ENCODE results near the gene SMIM43. TPM values are rescaled to one million over a fixed set of nuclear protein-coding genes. Genes with fewer than 3 reads are reported as not detected.

SMIM43 gene
- total and polyA plus RNA-seq, 9 of the 15 experiments (the other 6 are each of a cell fraction or from before 2014, with no cell fraction given): not detected

- ATAC-seq: no peak
- no peak overlapping the region for H3K4me3 ChIP-seq
- no TSS peak for BruUV-seq (replicated peaks)
- no peaks in the 10 kb centered on the region for H3K9me3 ChIP-seq (replicated peaks; ENCODE audit: control insufficient read depth, insufficient read depth, low read depth, low read length)
- peaks cover 0 to 12% of the 10 kb centered on the region in 2 experiments for H3K27me3 ChIP-seq (ENCODE audit: control insufficient read depth in 2 of 2, insufficient read depth in 2 of 2, low read length in 2 of 2)
- no peak overlapping the region for H2AFZ ChIP-seq (ENCODE audit: low read depth, low read length)
- no peaks in the 10 kb centered on the region for H4K20me1 ChIP-seq (replicated peaks; ENCODE audit: control insufficient read depth, insufficient read depth, low read length)
- H3K79me2 ChIP-seq (ENCODE audit: control insufficient read depth, insufficient read depth, low read length): no peaks in the 10 kb centered on the region
- FAIRE-seq: no peak
- in situ Hi-C loops (cut with MboI) (loop anchor here (5.0 to 10.0 kb wide), 2 partner anchors 253 to 366 kb away; no protein-coding TSS in a partner anchor), intact Hi-C loops (cut with micrococcal nuclease) (loop anchor here (2.0 to 10.0 kb wide), 4 partner anchors 253 to 1583 kb away; no protein-coding TSS in a partner anchor)
- no peak overlapping the region for H3K27ac ChIP-seq (ENCODE audit: extremely low read depth, low read depth, low read length)
- DNase-seq (ENCODE audit: extremely low read depth in 1 of 4, low spot score in 3 of 4): no peak
- WGBS (ENCODE audit: insufficient coverage, low coverage, missing lambda C conversion rate): 13% methylated on average over 10 of the region's 10 CpGs
- ChIA-PET POLR2A (no interaction called here), CTCF (ENCODE audit: low intra/inter-chr PET ratio) (interaction anchor here (1.8 kb wide), 1 partner anchor 41 kb away, joined by 7 read pairs; the partner anchor contains the start of gene ANXA5)
- no peak overlapping the region for H3K4me2 ChIP-seq (ENCODE audit: insufficient read depth, low read length)
- TF ChIP-seq XRCC5 (IDR thresholded peaks at IDR 0.05; ENCODE audit: low read depth, low read length): no peak
- no peak for TF ChIP-seq MEF2D (tag; conservative IDR thresholded peaks at IDR 0.05; ENCODE audit: low read depth)
- TF ChIP-seq ZNF280B (CRISPR knock-in tag; IDR thresholded peaks at IDR 0.05): no peak
- TF ChIP-seq KHSRP (IDR thresholded peaks at IDR 0.05): no peak
- no peak for TF ChIP-seq U2AF1 (optimal IDR thresholded peaks at IDR 0.05; ENCODE audit: low read depth, low read length)
- no peak for TF ChIP-seq ZNF583 (CRISPR knock-in tag; IDR thresholded peaks at IDR 0.05)
- TF ChIP-seq RAD21 (CRISPR knock-in tag; conservative IDR thresholded peaks at IDR 0.05 in 1 of 2, IDR thresholded peaks at IDR 0.05 in 1 of 2): no peak
- TF ChIP-seq ZZZ3 (IDR thresholded peaks at IDR 0.05): no peak
- no peak for TF ChIP-seq POLR2AphosphoS5 (IDR thresholded peaks at IDR 0.05; ENCODE audit: control insufficient read depth, insufficient read depth, low read depth, low read length)
- no peak for TF ChIP-seq SRSF1 (IDR thresholded peaks at IDR 0.05; ENCODE audit: low read depth, low read length)
- no peak for TF ChIP-seq ESRRA (IDR thresholded peaks at IDR 0.05; ENCODE audit: borderline replicate concordance, low read depth)
- no peak for TF ChIP-seq NFATC3 (IDR thresholded peaks at IDR 0.05)
- TF ChIP-seq THAP7 (CRISPR knock-in tag; IDR thresholded peaks at IDR 0.05): no peak
- H3K9me1 ChIP-seq (ENCODE audit: control insufficient read depth, insufficient read depth, low read length): no peaks in the 10 kb centered on the region
- H3K9ac ChIP-seq (ENCODE audit: insufficient read depth in 1 of 2, low read depth in 2 of 2, low read length in 2 of 2): no peak overlapping the region
- H3K36me3 ChIP-seq (ENCODE audit: control insufficient read depth, insufficient read depth, low read length): no peaks in the 10 kb centered on the region
- no peaks in the 10 kb centered on the region for H3K4me1 ChIP-seq (replicated peaks in 1 of 2; ENCODE audit: control insufficient read depth in 2 of 2, insufficient read depth in 2 of 2, low read length in 2 of 2)
Measured at GRCh38 chr4:121737846-121738554, 27.0 kb downstream of the SMIM43 start.
